Brain microvascular endothelial cell (primary cell): ENCODE data around the gene GPRC5C.

Experiments
- DNase-seq: peaks from one replicate; pipeline ENCODE4 v3.0.0-alpha.2; 2020
- H3K27ac ChIP-seq: fragments of 250-450 bp; sonication (Bioruptor Pico); 2 replicates; pipeline ENCODE4 v1.5.1; 2020; ENCODE audit warnings: mild to moderate bottlenecking, moderate library complexity
- H3K27me3 ChIP-seq: fragments of 250-450 bp; sonication (Bioruptor Pico); replicated peaks from 2 replicates; pipeline ENCODE4 v1.5.1; 2020; ENCODE audit warnings: mild to moderate bottlenecking
- H3K36me3 ChIP-seq: fragments of 250-450 bp; sonication (Bioruptor Pico); replicated peaks from 2 replicates; pipeline ENCODE4 v1.5.1; 2020; ENCODE audit warnings: mild to moderate bottlenecking
- H3K4me3 ChIP-seq: 2 replicates; pipeline ENCODE4 v1.5.1; 2011; ENCODE audit warnings: low read depth, mild to moderate bottlenecking, control low read depth, low read length, moderate library complexity
- CTCF ChIP-seq: IDR thresholded peaks from 2 replicates; pipeline ENCODE4 v1.5.1; 2011; ENCODE audit warnings: low read depth, mild to moderate bottlenecking, moderate library complexity, low read length, control low read depth, inconsistent platforms; ENCODE audit errors: missing control alignments
- in situ Hi-C: cut with HindIII; loops from 2 replicates; pipeline ENCODE4 v1.10.0; 2017; ENCODE audit warnings: low sequenced_read_pairs, low pct_ligation_motif_present

The GPRC5C gene

GRCh38 chr17:74426551-74427047 lies 5.3 kb upstream of the GPRC5C start:
- no peaks in the 10 kb centered on the region for H3K36me3 ChIP-seq

GRCh38 chr17:74427048-74427762 lies 4.7 kb upstream of the GPRC5C start:
- peaks cover 18% of the 10 kb centered on the region for H3K27me3 ChIP-seq
- H3K27ac ChIP-seq = no peak overlapping the region
- no peak for DNase-seq
- no peaks in the 10 kb centered on the region for H3K36me3 ChIP-seq
- in situ Hi-C loops = no loop called here
- no peak overlapping the region for H3K4me3 ChIP-seq
- no peak for TF ChIP-seq CTCF

More at GRCh38 chr17:74426551-74427047, 5.3 kb upstream of the GPRC5C start:
- Histone ChIP-seq H3K4me3 (no peak overlapping the region), H3K27me3 (peaks cover 12% of the 10 kb centered on the region), H3K27ac (no peak overlapping the region)
- in situ Hi-C loops = no loop called here
- no peak for TF ChIP-seq CTCF
- DNase-seq = no peak

- no peaks in the 10 kb centered on the region for H3K36me3 ChIP-seq
- in situ Hi-C loops = no loop called here
- peaks cover 20% of the 10 kb centered on the region for H3K27me3 ChIP-seq
- no peak overlapping the region for H3K27ac ChIP-seq
- H3K4me3 ChIP-seq = no peak overlapping the region
- no peak for TF ChIP-seq CTCF
- DNase-seq = no peak
These were observed 4.1 kb upstream of the GPRC5C start for GRCh38 chr17:74427763-74428153.

GRCh38 chr17:74429604-74430384 lies 2.1 kb upstream of the GPRC5C start:
- in situ Hi-C loops = no loop called here
- no peak for TF ChIP-seq CTCF
- H3K4me3 ChIP-seq = no peak overlapping the region
- H3K27ac ChIP-seq = no peak overlapping the region
- no peak for DNase-seq
- peaks cover 35% of the 10 kb centered on the region for H3K27me3 ChIP-seq
- H3K36me3 ChIP-seq = no peaks in the 10 kb centered on the region

GRCh38 chr17:74430385-74430705 lies 1.5 kb upstream of the GPRC5C start:
- H3K27me3 ChIP-seq = peaks cover 35% of the 10 kb centered on the region
- no peaks in the 10 kb centered on the region for H3K36me3 ChIP-seq
- H3K4me3 ChIP-seq = no peak overlapping the region
- H3K27ac ChIP-seq = no peak overlapping the region
- no peak for DNase-seq
- in situ Hi-C loops = no loop called here
- no peak for TF ChIP-seq CTCF
